GM19455 (cell line): Measurements from ENCODE around the gene HSPA6.
A peak's percentile ranks its signal among the peaks of the same experiment; 100 is the strongest.
"Not testable (repeated sequence)": the region's sequence is repeated elsewhere in the genome, so short reads cannot be mapped to it uniquely, and the experiment has no call there.

Source experiments
- ATAC-seq: cut with Tn5 transposase; IDR thresholded peaks from one replicate; pipeline ENCODE4 v1.9.1; 2021; ENCODE audit not compliant: unreplicated experiment

Gene HSPA6

DNA sequence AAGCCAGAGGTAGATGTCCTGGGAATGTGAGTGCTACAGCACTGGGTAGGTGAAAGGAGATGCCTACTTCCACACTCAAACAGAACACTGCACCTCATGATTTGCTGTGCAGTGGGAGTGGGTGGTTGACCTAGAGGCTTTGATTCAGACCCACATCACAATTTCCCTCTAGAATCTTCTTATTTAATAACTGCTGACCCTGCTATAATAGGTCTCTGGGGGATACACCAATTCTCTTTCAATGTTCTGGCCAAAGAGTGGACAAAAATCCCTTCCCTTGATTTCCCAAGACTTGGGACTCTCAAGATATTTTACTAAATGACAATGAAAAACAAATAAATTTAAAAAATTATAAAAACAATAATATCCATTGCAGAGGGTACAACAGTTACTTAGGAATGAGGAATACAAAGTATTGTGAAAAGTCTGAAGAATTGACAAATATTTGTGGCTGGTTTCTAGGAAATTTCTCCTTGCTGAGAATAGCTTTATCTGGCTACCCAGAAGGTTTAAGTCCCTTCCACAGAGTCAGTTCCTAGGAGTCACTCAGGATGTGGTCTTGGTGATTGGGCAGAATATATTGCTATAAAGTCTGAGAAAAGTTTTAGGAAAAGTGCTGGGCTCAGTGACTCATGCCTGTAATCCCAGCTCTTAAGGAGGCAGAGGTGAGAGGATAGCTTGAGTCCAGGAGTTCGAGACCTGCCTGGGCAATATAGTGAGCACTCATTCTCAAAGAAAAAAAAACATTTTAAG lies 21.5 kb upstream of the HSPA6 start:
- no peak for ATAC-seq

DNA sequence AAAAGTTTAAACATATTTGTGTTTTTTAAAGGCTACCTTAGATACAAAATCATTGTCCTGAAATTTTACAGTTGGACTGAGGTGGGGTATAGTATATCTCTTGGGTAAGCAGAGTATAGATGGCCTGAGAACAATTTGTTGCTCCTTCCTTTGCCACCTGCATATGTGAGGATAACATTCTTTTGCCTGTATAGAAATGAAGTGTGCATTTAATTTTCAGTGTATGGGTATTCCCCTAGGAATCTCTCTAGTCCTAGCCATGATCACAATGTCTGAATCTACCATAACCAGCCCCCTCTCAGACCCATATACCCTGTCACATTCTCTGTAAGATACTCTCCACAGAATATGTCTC lies 21.0 kb upstream of the HSPA6 start:
- ATAC-seq = no peak

DNA sequence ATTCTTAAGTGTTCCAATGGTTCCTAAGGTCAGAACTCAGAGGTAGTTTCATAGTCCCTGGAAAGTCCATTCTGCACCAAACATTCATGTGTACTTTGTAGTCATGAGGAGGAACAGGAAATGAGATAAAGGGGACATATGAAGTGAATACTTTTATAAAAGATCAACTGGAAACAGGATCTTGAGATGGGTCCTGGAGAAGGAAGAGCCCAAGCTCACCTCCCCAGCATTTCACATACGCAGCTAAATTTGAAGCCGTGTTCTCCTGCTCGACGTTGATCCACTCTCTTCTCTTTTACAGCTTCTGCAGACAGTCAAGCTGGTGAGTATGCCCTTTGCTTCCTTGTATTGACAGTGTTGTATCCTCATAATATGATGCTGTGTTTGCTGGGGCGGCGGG lies 18.7 kb upstream of the HSPA6 start:
- no peak for ATAC-seq

DNA sequence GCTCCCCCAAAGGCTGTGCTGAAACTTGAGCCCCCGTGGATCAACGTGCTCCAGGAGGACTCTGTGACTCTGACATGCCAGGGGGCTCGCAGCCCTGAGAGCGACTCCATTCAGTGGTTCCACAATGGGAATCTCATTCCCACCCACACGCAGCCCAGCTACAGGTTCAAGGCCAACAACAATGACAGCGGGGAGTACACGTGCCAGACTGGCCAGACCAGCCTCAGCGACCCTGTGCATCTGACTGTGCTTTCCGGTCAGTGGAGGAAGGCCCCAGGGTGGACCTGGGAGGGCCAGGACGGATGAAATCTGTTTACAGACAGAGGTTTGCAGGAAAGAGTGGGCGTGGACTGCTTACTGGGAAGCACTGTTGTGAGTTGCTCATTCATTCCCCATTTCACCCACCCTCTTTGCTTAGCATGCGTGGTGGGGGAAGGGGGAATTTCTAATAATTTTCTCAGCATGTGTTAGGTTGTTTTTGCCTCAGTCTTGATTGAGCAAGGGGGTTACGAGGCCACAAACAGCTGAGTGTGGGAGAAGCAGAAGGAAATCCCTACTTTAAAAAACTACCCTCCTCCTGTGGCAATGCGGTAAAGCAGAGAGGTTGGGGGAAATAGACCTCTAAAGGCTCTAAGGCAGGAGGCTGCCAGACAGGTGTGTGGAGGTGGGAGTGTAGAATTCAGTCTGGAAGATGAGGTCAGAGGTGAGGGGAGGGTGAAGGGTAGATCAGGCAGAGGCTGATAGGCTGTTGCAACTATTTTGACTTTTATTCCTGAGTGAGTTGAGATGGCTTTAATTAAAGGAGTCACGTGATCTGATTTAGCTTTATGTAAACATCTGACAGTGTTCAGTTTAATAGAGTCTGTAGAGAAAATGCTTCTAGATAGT lies 17.8 kb upstream of the HSPA6 start:
- ATAC-seq = no peak

DNA sequence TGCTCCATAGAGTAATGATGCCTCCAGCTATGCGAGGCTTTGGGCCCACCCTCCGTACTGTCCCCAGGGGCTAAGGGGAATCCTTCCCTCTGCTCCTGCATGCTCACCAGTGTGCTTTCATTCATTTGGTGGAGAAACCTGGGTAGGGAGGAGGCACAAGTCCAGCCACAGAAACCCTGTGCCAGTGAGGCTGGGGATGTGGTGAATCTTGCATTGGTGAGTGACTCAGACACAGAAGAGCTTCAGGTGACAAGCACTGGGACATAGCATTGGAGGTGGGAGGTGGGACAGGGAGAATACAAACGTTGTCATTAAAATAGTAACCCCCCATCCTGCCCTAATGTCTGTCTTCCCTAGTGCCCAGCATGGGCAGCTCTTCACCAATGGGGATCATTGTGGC lies 13.9 kb upstream of the HSPA6 start:
- ATAC-seq = no peak

DNA sequence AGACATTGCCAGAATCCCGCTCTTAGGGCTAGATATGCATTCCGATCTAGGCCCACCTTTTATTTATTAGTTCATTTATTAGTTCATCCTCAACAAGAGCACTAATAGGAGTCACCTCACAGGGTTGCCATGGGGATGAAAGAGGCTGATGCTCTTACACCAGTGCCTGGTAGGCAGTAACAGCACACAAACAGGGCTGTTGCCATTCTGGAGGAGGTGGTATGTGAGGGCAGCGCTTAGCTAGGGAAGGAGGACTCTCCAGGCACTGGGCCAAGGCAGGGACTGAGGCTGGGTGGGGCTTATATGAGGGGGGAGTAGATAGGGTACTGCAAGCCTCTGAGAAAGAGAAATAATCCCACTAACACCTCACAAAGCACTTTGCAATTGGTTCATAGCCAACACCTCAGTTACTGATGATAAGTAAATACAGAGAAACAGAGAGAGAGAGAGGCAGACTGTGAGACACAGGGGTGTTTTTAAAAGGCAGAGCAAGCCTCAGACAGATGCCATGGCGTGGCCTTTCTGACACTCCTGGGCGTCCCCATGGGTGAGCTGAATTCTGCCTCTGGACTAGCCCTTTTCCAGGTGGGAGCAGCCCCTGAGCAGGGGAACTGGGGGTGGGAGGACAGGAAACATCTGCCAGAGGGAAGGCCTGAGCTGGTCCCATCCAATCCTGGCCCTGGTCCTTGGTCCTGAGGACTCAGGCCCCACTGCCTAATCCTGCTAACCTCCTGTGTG lies 13.2 kb upstream of the HSPA6 start:
- no peak for ATAC-seq

DNA sequence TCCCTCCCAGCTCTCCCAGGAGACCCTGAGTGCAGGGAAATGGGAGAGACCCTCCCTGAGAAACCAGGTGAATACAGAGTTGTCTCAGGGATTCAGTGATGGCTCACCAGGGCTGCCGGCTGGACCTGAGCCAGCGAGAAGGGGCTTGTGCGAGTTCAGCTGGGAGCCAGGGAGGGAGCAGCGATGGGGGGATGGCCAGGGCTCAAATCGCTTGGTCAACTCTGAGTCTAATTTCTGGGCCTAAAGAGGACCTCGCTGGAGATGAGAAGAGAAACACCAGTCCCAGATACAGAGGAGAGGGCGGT lies 12.6 kb upstream of the HSPA6 start:
- ATAC-seq = no peak

DNA sequence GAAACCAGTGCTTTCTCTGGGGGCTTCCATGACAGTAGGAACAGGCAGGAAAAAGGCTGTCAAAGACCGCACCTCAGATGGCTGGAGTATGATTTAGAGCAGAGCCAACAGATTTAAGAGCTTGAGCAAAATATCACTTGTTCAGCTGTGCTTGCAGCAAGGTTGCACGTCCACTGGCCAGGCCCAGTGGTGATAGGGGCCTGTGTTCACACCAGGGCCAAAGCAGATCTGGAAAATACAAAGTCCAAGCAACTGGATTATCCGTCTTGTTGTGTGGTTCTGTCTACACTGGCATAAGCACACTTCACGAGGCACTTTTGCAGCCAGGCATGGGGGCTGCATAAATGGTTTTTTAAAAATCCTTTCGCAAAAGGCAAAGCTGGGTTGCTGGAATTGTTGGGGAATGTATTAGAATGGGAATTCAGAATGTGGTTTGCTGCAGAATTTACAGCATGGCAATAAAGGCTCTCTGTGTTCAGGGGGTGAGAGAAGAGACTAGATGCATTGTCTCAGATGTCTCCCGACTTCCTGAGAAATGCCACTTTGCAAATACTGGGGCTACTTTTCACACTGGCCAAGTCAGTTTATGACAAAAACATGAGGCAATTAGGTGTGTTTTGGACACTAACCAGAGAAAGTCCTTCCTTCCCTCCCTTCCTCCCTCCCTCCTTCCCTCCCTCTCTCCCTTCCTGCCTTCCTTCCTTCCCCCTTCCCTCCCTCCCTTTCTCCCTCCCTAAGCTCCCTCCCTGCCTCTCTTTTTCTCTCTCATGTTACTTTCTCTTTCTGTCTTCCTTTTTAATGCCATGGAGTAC lies 11.5 kb upstream of the HSPA6 start:
- not testable (repeated sequence) for ATAC-seq

DNA sequence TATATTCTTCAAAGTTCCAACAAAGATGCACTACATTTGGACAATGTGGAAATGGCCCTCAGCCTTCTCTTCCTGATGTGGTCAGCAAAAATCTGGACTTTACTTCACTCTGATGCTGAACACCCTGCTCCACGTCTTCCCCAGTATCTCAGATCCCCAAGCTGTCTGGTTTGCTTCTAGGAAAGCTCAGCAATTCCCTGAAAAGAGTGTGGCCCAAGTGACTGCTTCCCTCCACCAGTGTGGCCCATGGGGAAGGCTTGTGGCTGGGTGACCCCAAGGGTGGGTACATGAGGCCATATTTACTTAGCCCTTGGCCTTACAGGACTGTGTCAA lies 10.9 kb upstream of the HSPA6 start:
- not testable (repeated sequence) for ATAC-seq

DNA sequence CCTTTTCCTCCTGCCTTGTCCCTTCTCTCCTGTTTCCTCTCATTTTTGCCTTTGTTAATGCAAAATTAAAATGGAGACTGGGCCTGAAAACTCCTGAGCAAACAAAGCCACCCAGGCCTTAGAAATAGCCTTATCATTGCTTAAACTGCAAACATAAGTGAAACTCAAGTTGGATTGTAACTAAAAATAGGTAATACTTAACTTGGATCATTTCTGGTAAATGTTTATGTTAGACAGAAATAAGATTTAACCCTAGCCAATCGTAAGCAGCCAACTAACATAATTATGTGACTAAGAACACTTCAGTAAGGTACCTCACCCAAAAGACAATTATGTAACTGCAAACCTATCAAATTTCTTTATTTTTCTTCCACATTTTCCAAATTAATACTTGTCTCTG lies 10.4 kb upstream of the HSPA6 start:
- not testable (repeated sequence) for ATAC-seq

DNA sequence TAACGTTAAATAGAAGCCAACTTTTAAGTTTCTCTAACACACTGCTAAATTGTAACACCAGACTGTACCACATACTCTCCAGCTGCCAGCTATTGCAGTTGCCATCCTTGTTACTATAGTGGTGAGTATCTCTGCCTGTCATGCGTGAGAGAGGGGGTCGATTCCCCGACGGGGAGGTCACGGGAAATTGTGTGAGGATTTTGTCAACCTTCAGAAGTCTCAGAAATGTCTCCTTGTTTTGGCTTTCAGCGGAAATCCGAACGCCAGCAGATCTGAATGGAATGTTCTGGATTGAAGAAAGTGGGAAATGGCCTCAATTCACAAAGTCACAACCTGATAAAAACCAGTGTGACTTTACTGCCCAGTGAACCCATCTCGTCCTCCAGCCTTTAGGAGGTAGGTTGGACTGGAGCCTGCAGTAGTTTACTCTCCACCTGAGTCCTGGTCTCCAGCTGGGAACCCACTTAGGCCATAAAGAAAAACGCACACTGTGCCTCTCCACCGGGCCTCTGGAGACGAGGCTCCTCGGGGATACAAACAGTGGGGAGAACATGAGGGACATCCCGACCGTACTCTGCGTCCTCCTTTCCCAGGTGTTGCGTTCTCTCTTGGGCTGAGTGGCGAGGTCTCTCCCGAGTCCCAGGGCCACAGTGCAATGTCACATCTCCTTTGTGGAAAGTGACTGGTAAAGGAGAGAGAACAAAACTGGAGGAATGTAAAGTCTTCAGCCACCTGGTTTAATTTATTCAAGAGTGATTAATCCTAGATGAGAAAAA lies 1.1 kb upstream of the HSPA6 start:
- peak; percentile 7 for ATAC-seq

DNA sequence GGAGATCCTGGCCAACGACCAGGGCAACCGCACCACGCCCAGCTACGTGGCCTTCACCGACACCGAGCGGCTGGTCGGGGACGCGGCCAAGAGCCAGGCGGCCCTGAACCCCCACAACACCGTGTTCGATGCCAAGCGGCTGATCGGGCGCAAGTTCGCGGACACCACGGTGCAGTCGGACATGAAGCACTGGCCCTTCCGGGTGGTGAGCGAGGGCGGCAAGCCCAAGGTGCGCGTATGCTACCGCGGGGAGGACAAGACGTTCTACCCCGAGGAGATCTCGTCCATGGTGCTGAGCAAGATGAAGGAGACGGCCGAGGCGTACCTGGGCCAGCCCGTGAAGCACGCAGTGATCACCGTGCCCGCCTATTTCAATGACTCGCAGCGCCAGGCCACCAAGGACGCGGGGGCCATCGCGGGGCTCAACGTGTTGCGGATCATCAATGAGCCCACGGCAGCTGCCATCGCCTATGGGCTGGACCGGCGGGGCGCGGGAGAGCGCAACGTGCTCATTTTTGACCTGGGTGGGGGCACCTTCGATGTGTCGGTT lies 477 bp downstream of the HSPA6 start:
- peak; percentile 28 for ATAC-seq

DNA sequence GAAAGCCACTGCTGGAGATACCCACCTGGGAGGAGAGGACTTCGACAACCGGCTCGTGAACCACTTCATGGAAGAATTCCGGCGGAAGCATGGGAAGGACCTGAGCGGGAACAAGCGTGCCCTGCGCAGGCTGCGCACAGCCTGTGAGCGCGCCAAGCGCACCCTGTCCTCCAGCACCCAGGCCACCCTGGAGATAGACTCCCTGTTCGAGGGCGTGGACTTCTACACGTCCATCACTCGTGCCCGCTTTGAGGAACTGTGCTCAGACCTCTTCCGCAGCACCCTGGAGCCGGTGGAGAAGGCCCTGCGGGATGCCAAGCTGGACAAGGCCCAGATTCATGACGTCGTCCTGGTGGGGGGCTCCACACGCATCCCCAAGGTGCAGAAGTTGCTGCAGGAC lies 981 bp downstream of the HSPA6 start:
- ATAC-seq = not testable (repeated sequence)

DNA sequence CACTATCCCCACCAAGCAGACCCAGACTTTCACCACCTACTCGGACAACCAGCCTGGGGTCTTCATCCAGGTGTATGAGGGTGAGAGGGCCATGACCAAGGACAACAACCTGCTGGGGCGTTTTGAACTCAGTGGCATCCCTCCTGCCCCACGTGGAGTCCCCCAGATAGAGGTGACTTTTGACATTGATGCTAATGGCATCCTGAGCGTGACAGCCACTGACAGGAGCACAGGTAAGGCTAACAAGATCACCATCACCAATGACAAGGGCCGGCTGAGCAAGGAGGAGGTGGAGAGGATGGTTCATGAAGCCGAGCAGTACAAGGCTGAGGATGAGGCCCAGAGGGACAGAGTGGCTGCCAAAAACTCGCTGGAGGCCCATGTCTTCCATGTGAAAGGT lies 1.6 kb downstream of the HSPA6 start:
- ATAC-seq = not testable (repeated sequence)

DNA sequence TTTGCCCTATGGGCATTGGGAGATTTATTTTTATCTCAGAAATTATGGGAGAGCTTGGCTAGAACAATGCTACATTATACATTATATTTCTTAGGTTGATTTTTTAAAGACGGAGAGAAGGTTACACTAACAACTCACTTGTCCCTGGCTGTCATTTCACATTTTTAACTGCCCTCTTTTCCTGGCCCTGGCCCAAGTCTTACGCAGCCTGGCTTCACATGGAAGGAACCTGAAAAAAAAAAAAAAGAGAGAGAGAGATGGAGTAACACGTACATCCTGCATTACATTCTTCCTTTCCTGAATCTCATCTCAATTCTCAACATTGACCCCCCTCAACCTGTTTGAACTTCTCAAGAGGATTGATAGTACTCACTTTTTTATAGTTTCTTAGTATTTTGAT lies 4.2 kb downstream of the HSPA6 start:
- ATAC-seq = not testable (repeated sequence)

DNA sequence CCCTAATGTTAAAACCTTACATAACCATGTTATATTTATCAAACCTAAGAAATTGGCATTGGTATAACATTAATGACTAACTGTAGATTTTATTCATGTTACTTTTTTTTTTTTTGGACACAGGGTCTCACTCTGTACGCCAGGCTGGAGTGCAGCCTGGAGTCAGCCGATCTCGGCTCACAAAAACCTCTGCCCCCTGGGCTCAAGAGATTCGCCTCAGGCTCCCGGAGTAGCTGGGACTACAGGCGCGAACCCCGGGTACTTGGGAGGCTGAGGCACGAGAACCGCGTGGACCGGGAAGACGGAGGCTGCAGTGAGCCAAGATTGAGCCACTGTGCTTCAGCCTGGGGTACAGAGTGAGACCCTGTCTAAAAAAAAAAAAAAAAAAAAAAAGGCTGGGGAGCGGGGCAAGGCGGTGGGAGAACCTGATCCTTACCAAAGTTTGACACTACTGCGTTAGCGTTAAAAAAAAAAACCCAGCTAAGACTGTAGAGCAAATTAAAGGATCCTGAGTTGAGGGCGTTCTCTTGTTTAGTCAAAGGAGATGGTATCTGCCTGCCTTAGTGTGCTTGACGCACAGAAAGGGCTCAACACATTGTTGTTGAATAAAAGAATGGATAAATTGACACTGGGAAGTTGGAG lies 5.2 kb downstream of the HSPA6 start:
- not testable (repeated sequence) for ATAC-seq

DNA sequence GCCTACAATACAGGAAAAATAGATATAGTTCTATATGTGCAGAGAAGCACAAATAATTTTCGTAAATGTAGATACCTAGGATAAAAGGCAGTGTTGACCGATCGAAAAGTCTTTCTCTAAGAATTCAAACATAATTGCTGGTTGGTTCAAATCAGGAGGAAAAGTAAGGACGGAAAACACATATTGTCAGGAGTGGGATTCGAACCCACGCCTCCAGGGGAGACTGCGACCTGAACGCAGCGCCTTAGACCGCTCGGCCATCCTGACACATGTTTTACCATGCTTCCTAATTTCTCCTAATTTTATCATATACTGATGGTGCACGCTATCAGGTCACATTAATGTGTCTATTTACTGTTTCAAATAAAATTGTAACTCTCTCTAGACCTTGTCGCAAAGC lies 5.8 kb downstream of the HSPA6 start:
- not testable (repeated sequence) for ATAC-seq

DNA sequence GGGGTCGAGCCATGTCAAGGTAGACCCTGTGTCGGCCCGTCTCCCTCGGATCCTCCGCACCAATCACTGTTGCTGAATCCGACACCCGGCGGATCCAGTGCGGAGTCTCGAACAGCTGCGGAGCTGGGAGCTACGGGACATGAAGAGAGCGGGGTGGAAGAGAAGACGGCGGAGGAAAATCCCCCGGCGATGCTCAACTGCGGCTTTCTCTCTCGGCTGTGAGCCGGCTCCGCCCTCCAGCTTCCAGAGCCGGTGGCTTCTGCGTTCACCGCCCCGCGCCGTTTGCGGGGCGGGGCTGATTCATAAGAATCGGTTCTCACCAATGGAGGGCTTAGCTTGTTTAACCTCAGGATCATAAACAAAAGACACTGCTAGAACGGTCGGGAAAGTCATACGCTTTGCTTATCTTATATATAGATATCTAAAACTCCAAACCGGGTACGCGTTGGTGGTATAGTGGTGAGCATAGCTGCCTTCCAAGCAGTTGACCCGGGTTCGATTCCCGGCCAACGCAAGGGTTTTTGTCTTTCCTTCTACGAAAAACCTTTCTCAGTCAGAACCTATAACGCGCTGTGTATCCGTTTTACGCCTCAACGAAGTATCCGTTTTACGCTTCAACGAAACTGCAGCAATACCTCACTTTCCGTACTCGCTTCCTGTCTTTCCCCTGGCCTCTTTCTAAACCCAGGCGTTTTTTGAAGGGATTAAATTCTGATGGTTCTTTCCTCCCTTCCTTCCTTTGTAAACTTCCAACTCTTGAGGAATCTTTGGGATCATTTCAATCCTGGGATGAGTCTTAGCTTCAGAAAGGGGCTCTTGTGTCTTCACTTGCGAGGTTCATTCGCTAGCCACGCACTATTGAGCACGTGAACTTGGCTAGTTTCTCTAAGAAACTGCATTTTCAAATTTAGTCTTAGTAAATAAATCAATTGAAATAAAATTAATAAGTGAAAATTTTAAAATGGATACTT lies 6.6 kb downstream of the HSPA6 start:
- peak; percentile 59 for ATAC-seq
